Liver (tissue), 9 donors: Measurements from ENCODE around the gene DOK6. TPM values are rescaled to one million over a fixed set of nuclear protein-coding genes. Genes with fewer than 3 reads are reported as not detected.

Experiments
- DNase-seq: peaks from one replicate; pipeline ENCODE4 v3.0.0-alpha.2; 2017; ENCODE audit warnings: low spot score
- H3K27ac ChIP-seq, 2 donors: one replicate each; pipeline ENCODE4 v1.7.0; 2013; ENCODE audit warnings: inconsistent platforms in 2 of 2, low read length in 2 of 2, control low read depth in 1 of 2, low read depth in 1 of 2, mild to moderate bottlenecking in 1 of 2
- H3K27me3 ChIP-seq, 4 donors: one replicate each; pipeline versions ENCODE4 v1.6.1 to v1.7.0; 2013; ENCODE audit warnings: low read length in 3 of 4, inconsistent platforms in 1 of 4, mild to moderate bottlenecking in 1 of 4, moderate library complexity in 1 of 4; ENCODE audit not compliant: control insufficient read depth in 4 of 4, insufficient read depth in 4 of 4
- H3K36me3 ChIP-seq, 4 donors: one replicate each; pipeline versions ENCODE4 v1.6.1 to v1.7.0; 2013; ENCODE audit warnings: low read length in 3 of 4, mild to moderate bottlenecking in 3 of 4, low read depth in 1 of 4, moderate library complexity in 1 of 4; ENCODE audit not compliant: control insufficient read depth in 4 of 4, insufficient read depth in 3 of 4
- H3K4me1 ChIP-seq, 4 donors: one replicate each; pipeline versions ENCODE4 v1.6.1 to v1.7.0; 2013; ENCODE audit warnings: low read length in 3 of 4, mild to moderate bottlenecking in 3 of 4, moderate library complexity in 1 of 4; ENCODE audit not compliant: control insufficient read depth in 4 of 4, insufficient read depth in 4 of 4
- H3K4me3 ChIP-seq, 3 donors: one replicate each; pipeline versions ENCODE4 v1.6.1 to v1.7.0; 2013; ENCODE audit warnings: low read length in 3 of 3, control low read depth in 1 of 3, low read depth in 1 of 3, mild to moderate bottlenecking in 1 of 3
- H3K9ac ChIP-seq, 2 donors: one replicate each; pipeline ENCODE4 v1.7.0; 2013; ENCODE audit warnings: low read length in 2 of 2, mild to moderate bottlenecking in 2 of 2, moderate library complexity in 2 of 2, control low read depth in 1 of 2, low read depth in 1 of 2
- H3K9me3 ChIP-seq, 4 donors: one replicate each; pipeline versions ENCODE4 v1.6.1 to v1.7.0; 2013; ENCODE audit warnings: low read length in 3 of 4; ENCODE audit not compliant: control insufficient read depth in 4 of 4
- EGR1 ChIP-seq, 2 donors: IDR thresholded peaks; 2 replicates each; pipeline ENCODE4 v1.6.1; 2016 to 2018; ENCODE audit warnings: antibody characterized with exemption in 2 of 2, low read depth in 2 of 2
- FOXA1 ChIP-seq: IDR thresholded peaks from 2 replicates; pipeline ENCODE4 v1.6.1; 2016; ENCODE audit warnings: antibody characterized with exemption
- FOXA2 ChIP-seq: IDR thresholded peaks from 2 replicates; pipeline ENCODE4 v1.6.1; 2016; ENCODE audit warnings: antibody characterized with exemption
- HNF4G ChIP-seq: IDR thresholded peaks from 2 replicates; pipeline ENCODE4 v1.6.1; 2016; ENCODE audit warnings: antibody characterized with exemption
- JUND ChIP-seq, 2 donors: IDR thresholded peaks; 2 replicates each; pipeline ENCODE4 v1.6.1; 2016; ENCODE audit warnings: antibody characterized with exemption in 2 of 2
- NR2F2 ChIP-seq: IDR thresholded peaks from 2 replicates; pipeline ENCODE4 v1.6.1; 2016; ENCODE audit warnings: antibody characterized with exemption
- RAD21 ChIP-seq, 2 donors: IDR thresholded peaks; 2 replicates each; pipeline ENCODE4 v1.6.1; 2016; ENCODE audit warnings: antibody characterized with exemption in 2 of 2, mild to moderate bottlenecking in 2 of 2
- RXRA ChIP-seq, 2 donors: IDR thresholded peaks; 2 replicates each; pipeline ENCODE4 v1.6.1; 2017 to 2018; ENCODE audit warnings: antibody characterized with exemption in 2 of 2, mild to moderate bottlenecking in 1 of 2
- YY1 ChIP-seq: IDR thresholded peaks from 2 replicates; pipeline ENCODE4 v1.6.1; 2016; ENCODE audit warnings: antibody characterized with exemption, mild to moderate bottlenecking
- ZBTB33 ChIP-seq: IDR thresholded peaks from 2 replicates; pipeline ENCODE4 v1.6.1; 2016; ENCODE audit warnings: antibody characterized with exemption
- WGBS: extraction: QIAGEN DNeasy Blood & Tissue Kit; methylation state at CpG from one replicate; pipeline ENCODE4 v1.1.7; 2013; 5-methylcytosine and 5-hydroxymethylcytosine counted together
- polyA plus RNA-seq, 2 donors: library from polyadenylated mRNA; stranded (reverse) in 1 of 2; unstranded in 1 of 2; fragments of 200-250 nt in 1 of 2; fragments of >200 nt in 1 of 2; fragmentation: Nextera tagmentation in 1 of 2; extraction: Ambion mirVana in 1 of 2; gene quantifications; one replicate each; pipeline versions ENCODE4 v1.2.1 to v1.2.3, GENCODE V29; 2013 to 2015
- total RNA-seq, 2 donors: library from RNA; depleted of rRNA; stranded (reverse); fragments of >200 nt; gene quantifications; one replicate each; pipeline ENCODE4 v1.2.3, GENCODE V29; 2014
- TF ChIP-seq, protein P1 (sequence below): IDR thresholded peaks from 2 replicates; pipeline ENCODE4 v1.6.1; 2016; ENCODE audit warnings: antibody characterized with exemption
- TF ChIP-seq, protein P2 (sequence below): IDR thresholded peaks from 2 replicates; pipeline ENCODE4 v1.6.1; 2016; ENCODE audit warnings: antibody characterized with exemption, mild to moderate bottlenecking
- donor health status: healthy.
- donor health status: healthy.
- donor health status: healthy.
- donor health status: healthy.
- donor health status: healthy.

The DOK6 gene
- total and polyA plus RNA-seq, 4 donors = 0.08 to 1.1 (median 0.67) TPM

- DNase-seq = no peak
- Histone ChIP-seq H3K9ac (no peak overlapping the region), H3K27ac (no peak overlapping the region), H3K36me3 (no peaks in the 10 kb centered on the region), H3K9me3 (no peaks in the 10 kb centered on the region), H3K27me3 (no peaks in the 10 kb centered on the region), H3K4me1 (no peaks in the 10 kb centered on the region), H3K4me3 (no peak overlapping the region)
- 93% methylated on average over 6 of the region's 6 CpGs for WGBS
- TF ChIP-seq FOXA2 = no peak
- no peak for TF ChIP-seq HNF4G
- TF ChIP-seq, protein P1, sequence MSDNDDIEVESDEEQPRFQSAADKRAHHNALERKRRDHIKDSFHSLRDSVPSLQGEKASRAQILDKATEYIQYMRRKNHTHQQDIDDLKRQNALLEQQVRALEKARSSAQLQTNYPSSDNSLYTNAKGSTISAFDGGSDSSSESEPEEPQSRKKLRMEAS = no peak
Observed at GRCh38 chr18:69584429-69584828, 183.7 kb downstream of the DOK6 start.

DNA sequence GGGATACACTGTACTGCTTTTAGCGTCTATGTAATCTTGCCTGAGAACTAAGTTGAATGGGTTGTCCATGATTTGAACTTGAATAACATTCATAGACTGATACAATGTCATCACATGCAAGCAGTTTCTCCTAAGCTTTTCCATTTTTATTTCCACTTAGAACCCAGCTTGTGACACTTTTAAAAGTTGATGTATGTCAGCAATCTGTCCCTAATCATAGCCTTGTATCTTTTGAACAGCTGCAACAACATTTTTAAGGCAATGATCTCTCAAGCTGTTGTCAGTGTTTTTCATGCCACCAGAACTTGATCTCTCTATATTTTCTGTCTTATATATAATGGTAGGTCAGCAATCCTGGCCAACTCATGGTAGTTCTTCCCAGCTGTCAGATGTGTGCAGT, 185.0 kb downstream of the DOK6 start:
- no peak overlapping the region for H3K27ac ChIP-seq

GRCh38 chr18:69586537-69586936, 185.8 kb downstream of the DOK6 start:
- no peak overlapping the region for H3K4me3 ChIP-seq
- no peaks in the 10 kb centered on the region for H3K4me1 ChIP-seq
- H3K27me3 ChIP-seq = no peaks in the 10 kb centered on the region
- H3K9me3 ChIP-seq = no peaks in the 10 kb centered on the region
- 69% methylated on average over 7 of the region's 7 CpGs for WGBS
- H3K36me3 ChIP-seq = no peaks in the 10 kb centered on the region
- TF ChIP-seq YY1 (no peak), RXRA (IDR thresholded peaks at IDR 0.05) (no peak), ZBTB33 (no peak)
- no peak for DNase-seq
- no peak overlapping the region for H3K27ac ChIP-seq
- no peak overlapping the region for H3K9ac ChIP-seq

More for the DNA sequence above, 185.0 kb downstream of the DOK6 start:
- WGBS = 93% methylated on average over 1 of the region's 1 CpG
- TF ChIP-seq, protein P2, sequence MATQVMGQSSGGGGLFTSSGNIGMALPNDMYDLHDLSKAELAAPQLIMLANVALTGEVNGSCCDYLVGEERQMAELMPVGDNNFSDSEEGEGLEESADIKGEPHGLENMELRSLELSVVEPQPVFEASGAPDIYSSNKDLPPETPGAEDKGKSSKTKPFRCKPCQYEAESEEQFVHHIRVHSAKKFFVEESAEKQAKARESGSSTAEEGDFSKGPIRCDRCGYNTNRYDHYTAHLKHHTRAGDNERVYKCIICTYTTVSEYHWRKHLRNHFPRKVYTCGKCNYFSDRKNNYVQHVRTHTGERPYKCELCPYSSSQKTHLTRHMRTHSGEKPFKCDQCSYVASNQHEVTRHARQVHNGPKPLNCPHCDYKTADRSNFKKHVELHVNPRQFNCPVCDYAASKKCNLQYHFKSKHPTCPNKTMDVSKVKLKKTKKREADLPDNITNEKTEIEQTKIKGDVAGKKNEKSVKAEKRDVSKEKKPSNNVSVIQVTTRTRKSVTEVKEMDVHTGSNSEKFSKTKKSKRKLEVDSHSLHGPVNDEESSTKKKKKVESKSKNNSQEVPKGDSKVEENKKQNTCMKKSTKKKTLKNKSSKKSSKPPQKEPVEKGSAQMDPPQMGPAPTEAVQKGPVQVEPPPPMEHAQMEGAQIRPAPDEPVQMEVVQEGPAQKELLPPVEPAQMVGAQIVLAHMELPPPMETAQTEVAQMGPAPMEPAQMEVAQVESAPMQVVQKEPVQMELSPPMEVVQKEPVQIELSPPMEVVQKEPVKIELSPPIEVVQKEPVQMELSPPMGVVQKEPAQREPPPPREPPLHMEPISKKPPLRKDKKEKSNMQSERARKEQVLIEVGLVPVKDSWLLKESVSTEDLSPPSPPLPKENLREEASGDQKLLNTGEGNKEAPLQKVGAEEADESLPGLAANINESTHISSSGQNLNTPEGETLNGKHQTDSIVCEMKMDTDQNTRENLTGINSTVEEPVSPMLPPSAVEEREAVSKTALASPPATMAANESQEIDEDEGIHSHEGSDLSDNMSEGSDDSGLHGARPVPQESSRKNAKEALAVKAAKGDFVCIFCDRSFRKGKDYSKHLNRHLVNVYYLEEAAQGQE = no peak
- TF ChIP-seq RAD21 (IDR thresholded peaks at IDR 0.05) = no peak
- no peak for TF ChIP-seq FOXA1
- TF ChIP-seq JUND (IDR thresholded peaks at IDR 0.05) = no peak
- no peak for TF ChIP-seq EGR1 (IDR thresholded peaks at IDR 0.05; ENCODE audit: low read depth in 2 of 2)
- no peak for TF ChIP-seq NR2F2
- DNase-seq = no peak
- Histone ChIP-seq H3K36me3 (no peaks in the 10 kb centered on the region), H3K4me3 (no peak overlapping the region), H3K9ac (no peak overlapping the region), H3K27me3 (no peaks in the 10 kb centered on the region), H3K4me1 (no peaks in the 10 kb centered on the region), H3K9me3 (no peaks in the 10 kb centered on the region)
